Endothelial cell of umbilical vein (primary cell): ENCODE measurements around the gene SYDE1. TPM values are rescaled to one million over a fixed set of nuclear protein-coding genes. Genes with fewer than 3 reads are reported as not detected.

ENCODE experiments used
- BruUV-seq: library from RNA; stranded (reverse); fragments of 400-500 nt; replicated peaks from 2 replicates; lab custom pipeline; 2021; lab: Mats Ljungman, UMichigan
- CTCF ChIA-PET: fragments of 300-600, 350-600 bp; sonication (Branson Sonifier 250); formaldehyde crosslinking; loops from one replicate; lab custom pipeline; 2021; ENCODE audit warnings: antibody characterized with exemption, inconsistent platforms; lab: Charles Lee
- POLR2A ChIA-PET: fragments of 300-600, 350-600 bp; sonication (Branson Sonifier 250); formaldehyde crosslinking; loops from one replicate; lab custom pipeline; 2021; ENCODE audit warnings: antibody characterized with exemption, inconsistent platforms; lab: Charles Lee
- DNase-seq: peaks from one replicate; pipeline ENCODE4 v3.0.0-alpha.2; 2011; ENCODE audit warnings: low read depth, low spot score
- FAIRE-seq: peaks from 2 replicates; lab custom pipeline; 2011; peaks lifted over from hg19 to GRCh38; lab: Jason Lieb, UNC
- H2AFZ ChIP-seq: 2 replicates; pipeline ENCODE4 v1.6.0; 2012; ENCODE audit warnings: low read depth, low read length, control low read depth, inconsistent platforms
- H3K27ac ChIP-seq: 2 replicates; pipeline ENCODE4 v1.5.1; 2011; ENCODE audit warnings: low read depth, mild to moderate bottlenecking, control low read depth, low read length, moderate library complexity; ENCODE audit not compliant: insufficient read depth
- H3K27me3 ChIP-seq, 2 experiments: 2 replicates each; pipeline versions ENCODE4 v1.6.0 to v1.6.1; 2011; ENCODE audit warnings: low read length in 2 of 2, mixed read lengths in 1 of 2; ENCODE audit not compliant: control insufficient read depth in 2 of 2, insufficient read depth in 2 of 2
- H3K36me3 ChIP-seq, 2 experiments: 2 replicates in 1 of 2; 3 replicates in 1 of 2; pipeline ENCODE4 v1.5.1; 2011; ENCODE audit warnings: low read length in 2 of 2, mild to moderate bottlenecking in 1 of 2, moderate library complexity in 1 of 2; ENCODE audit not compliant: control insufficient read depth in 2 of 2, insufficient read depth in 2 of 2; ENCODE audit errors: extremely low read depth in 1 of 2
- H3K4me1 ChIP-seq: 3 replicates; pipeline ENCODE4 v1.5.1; 2011; ENCODE audit warnings: mild to moderate bottlenecking, low read length; ENCODE audit not compliant: control insufficient read depth, insufficient read depth; ENCODE audit errors: extremely low read depth
- H3K4me2 ChIP-seq: 2 replicates; pipeline ENCODE4 v1.6.1; 2011; ENCODE audit warnings: low read length, control low read depth, mixed read lengths; ENCODE audit not compliant: insufficient read depth
- H3K4me3 ChIP-seq, 3 experiments: fragments of 200-600 bp in 1 of 3; sonication (generic), shearing (Covaris generic) in 1 of 3; replicated peaks in 1 of 3; 2 replicates each; pipeline ENCODE4 v1.5.1; 2011 to 2016; ENCODE audit warnings: control low read depth in 3 of 3, low read length in 3 of 3, mild to moderate bottlenecking in 2 of 3, inconsistent platforms in 1 of 3, low read depth in 1 of 3, moderate library complexity in 1 of 3; ENCODE audit not compliant: insufficient read depth in 1 of 3
- H3K79me2 ChIP-seq: 2 replicates; pipeline ENCODE4 v1.6.0; 2012; ENCODE audit warnings: low read length, inconsistent platforms; ENCODE audit not compliant: control insufficient read depth, insufficient read depth
- H3K9ac ChIP-seq: replicated peaks from 2 replicates; pipeline ENCODE3; 2011; ENCODE audit warnings: low read length, control low read depth; ENCODE audit not compliant: insufficient read depth; ENCODE audit errors: extremely low read depth
- H3K9me1 ChIP-seq: replicated peaks from 3 replicates; pipeline ENCODE4 v1.6.0; 2011; ENCODE audit warnings: mild to moderate bottlenecking, low read length; ENCODE audit not compliant: control insufficient read depth, insufficient read depth; ENCODE audit errors: extremely low read depth
- H3K9me3 ChIP-seq: replicated peaks from 2 replicates; pipeline ENCODE4 v1.5.1; 2012; ENCODE audit warnings: low read length, inconsistent platforms; ENCODE audit not compliant: control insufficient read depth, insufficient read depth
- H4K20me1 ChIP-seq: replicated peaks from 2 replicates; pipeline ENCODE3; 2011; ENCODE audit warnings: mild to moderate bottlenecking, low read length; ENCODE audit not compliant: control insufficient read depth, insufficient read depth; ENCODE audit errors: extremely low read depth
- EZH2 ChIP-seq: IDR thresholded peaks from 2 replicates; pipeline ENCODE4 v1.6.1; 2012; ENCODE audit warnings: borderline replicate concordance, low read depth, mild to moderate bottlenecking, moderate library complexity, low read length, inconsistent platforms; ENCODE audit not compliant: severe bottlenecking
- FOS ChIP-seq: IDR thresholded peaks from 2 replicates; pipeline ENCODE4 v1.6.1; 2011; ENCODE audit warnings: mild to moderate bottlenecking, low read length, moderate library complexity, borderline replicate concordance; ENCODE audit not compliant: insufficient read depth
- GATA2 ChIP-seq: IDR thresholded peaks from 2 replicates; pipeline ENCODE4 v1.7.0; 2011; ENCODE audit warnings: low read depth, mild to moderate bottlenecking, moderate library complexity, mixed read lengths, low read length; ENCODE audit not compliant: insufficient read length, insufficient read depth
- JUN ChIP-seq: IDR thresholded peaks from 2 replicates; pipeline ENCODE4 v1.6.1; 2011; ENCODE audit warnings: borderline replicate concordance, low read depth; ENCODE audit not compliant: insufficient read length, insufficient read depth
- dilution Hi-C: fragments of 300-500 bp; cut with MboI; formaldehyde crosslinking; loops from one replicate; pipeline ENCODE4 v1.15.0; 2019; ENCODE audit warnings: low sequenced_read_pairs; ENCODE audit not compliant: extremely low pct_ligation_motif_present
- intact Hi-C: fragments of 100-400 bp; cut with micrococcal nuclease; formaldehyde crosslinking; loops from one replicate; pipeline ENCODE4 v1.10.0; 2022
- polyA plus RNA-seq, 4 experiments: library from polyadenylated mRNA; depleted of rRNA in 3 of 4; stranded (reverse) in 3 of 4; unstranded in 1 of 4; fragments of >200 nt; gene quantifications; 2 replicates each; pipeline versions ENCODE4 v1.2.1 to v1.2.3, GENCODE V29; 2011 to 2012; ENCODE audit warnings: missing spikeins in 1 of 4
- total RNA-seq: library from RNA; stranded (reverse); gene quantifications from 2 replicates; pipeline ENCODE4 v1.2.3, GENCODE V29; 2021
- TF ChIP-seq, protein P1 (sequence below), 2 donors: IDR thresholded peaks; 1 replicate in 1 of 2; 2 replicates in 1 of 2; pipeline ENCODE4 v1.5.1; 2011; ENCODE audit warnings: low read length in 2 of 2, mild to moderate bottlenecking in 2 of 2, moderate library complexity in 2 of 2, control low read depth in 1 of 2, inconsistent platforms in 1 of 2, low read depth in 1 of 2; ENCODE audit not compliant: insufficient read depth in 1 of 2; ENCODE audit errors: extremely low read depth in 1 of 2

SYDE1 gene
- total and polyA plus RNA-seq, 2 donors (not counting 3 experiments of a cell fraction or from before 2014, with no cell fraction given) = 33.1 to 35.3 TPM

- no peak for FAIRE-seq
- intact Hi-C loops (no loop called here), dilution Hi-C loops (no loop called here)
- no peaks in the 10 kb centered on the region for H3K79me2 ChIP-seq
- ChIA-PET CTCF (no interaction called here), POLR2A (no interaction called here)
- H3K36me3 ChIP-seq = no peaks in the 10 kb centered on the region
- no peak overlapping the region for H3K4me2 ChIP-seq
- H3K9ac ChIP-seq = no peak overlapping the region
- no peaks in the 10 kb centered on the region for H4K20me1 ChIP-seq
- no TSS peak for BruUV-seq
- H3K9me1 ChIP-seq = no peaks in the 10 kb centered on the region
- H2AFZ ChIP-seq = no peak overlapping the region
- no peak overlapping the region for H3K4me3 ChIP-seq
- DNase-seq = no peak
- H3K27ac ChIP-seq = no peak overlapping the region
- TF ChIP-seq JUN (no peak), EZH2 (no peak), GATA2 (no peak)
- TF ChIP-seq, protein P1, sequence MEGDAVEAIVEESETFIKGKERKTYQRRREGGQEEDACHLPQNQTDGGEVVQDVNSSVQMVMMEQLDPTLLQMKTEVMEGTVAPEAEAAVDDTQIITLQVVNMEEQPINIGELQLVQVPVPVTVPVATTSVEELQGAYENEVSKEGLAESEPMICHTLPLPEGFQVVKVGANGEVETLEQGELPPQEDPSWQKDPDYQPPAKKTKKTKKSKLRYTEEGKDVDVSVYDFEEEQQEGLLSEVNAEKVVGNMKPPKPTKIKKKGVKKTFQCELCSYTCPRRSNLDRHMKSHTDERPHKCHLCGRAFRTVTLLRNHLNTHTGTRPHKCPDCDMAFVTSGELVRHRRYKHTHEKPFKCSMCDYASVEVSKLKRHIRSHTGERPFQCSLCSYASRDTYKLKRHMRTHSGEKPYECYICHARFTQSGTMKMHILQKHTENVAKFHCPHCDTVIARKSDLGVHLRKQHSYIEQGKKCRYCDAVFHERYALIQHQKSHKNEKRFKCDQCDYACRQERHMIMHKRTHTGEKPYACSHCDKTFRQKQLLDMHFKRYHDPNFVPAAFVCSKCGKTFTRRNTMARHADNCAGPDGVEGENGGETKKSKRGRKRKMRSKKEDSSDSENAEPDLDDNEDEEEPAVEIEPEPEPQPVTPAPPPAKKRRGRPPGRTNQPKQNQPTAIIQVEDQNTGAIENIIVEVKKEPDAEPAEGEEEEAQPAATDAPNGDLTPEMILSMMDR (IDR thresholded peaks at IDR 0.05; ENCODE audit: extremely low read depth in 1 of 2, insufficient read depth in 1 of 2, low read depth in 1 of 2, low read length in 2 of 2) = no peak
- H3K9me3 ChIP-seq = no peaks in the 10 kb centered on the region
- no peaks in the 10 kb centered on the region for H3K27me3 ChIP-seq
- H3K4me1 ChIP-seq = no peaks in the 10 kb centered on the region
These were observed 31.2 kb downstream of the SYDE1 start for GRCh38 chr19:15138427-15138826.

- no peak overlapping the region for H3K4me3 ChIP-seq
- ChIA-PET POLR2A (no interaction called here), CTCF (no interaction called here)
- no peak for TF ChIP-seq FOS
- H3K4me1 ChIP-seq = no peaks in the 10 kb centered on the region
- no peaks in the 10 kb centered on the region for H3K79me2 ChIP-seq
- H3K36me3 ChIP-seq = no peaks in the 10 kb centered on the region
- H3K9me1 ChIP-seq = no peaks in the 10 kb centered on the region
- dilution Hi-C loops (no loop called here), intact Hi-C loops (no loop called here)
- H4K20me1 ChIP-seq = no peaks in the 10 kb centered on the region
- BruUV-seq = no TSS peak
- H3K27me3 ChIP-seq = no peaks in the 10 kb centered on the region
- H3K9me3 ChIP-seq = no peaks in the 10 kb centered on the region
- no peak for FAIRE-seq
- H3K4me2 ChIP-seq = no peak overlapping the region
- H3K27ac ChIP-seq = no peak overlapping the region
- H2AFZ ChIP-seq = no peak overlapping the region
- H3K9ac ChIP-seq = no peak overlapping the region
- DNase-seq = no peak
These were observed 33.9 kb downstream of the SYDE1 start for GRCh38 chr19:15141143-15141542.
